ENCODE data around the gene FBXO17. TPM values are rescaled to one million over a fixed set of nuclear protein-coding genes. Genes with fewer than 3 reads are reported as not detected.

FBXO17 gene
- total RNA-seq, 3 donors from 2014 or later (not counting 1 experiment from before 2014, with no cell fraction given), result not detected

- H3K4me3 Mint-ChIP-seq, result no peak overlapping the region
- no peaks in the 10 kb centered on the region for H3K9me3 Mint-ChIP-seq
- DNase-seq (no peak), ATAC-seq (no peak)
- peaks cover 5 to 8% of the 10 kb centered on the region in 2 donors for H3K4me1 Mint-ChIP-seq
- no peak for TF ChIP-seq CTCF (IDR thresholded peaks at IDR 0.05)
- Histone ChIP-seq H3K27ac (ENCODE audit: low read length) (no peak overlapping the region), H3K27me3 (ENCODE audit: control insufficient read depth, insufficient read depth, low read length) (no peaks in the 10 kb centered on the region), H3K4me3 (ENCODE audit: low read length) (no peak overlapping the region), H3K4me1 (ENCODE audit: control insufficient read depth, insufficient read depth, low read length) (peaks cover 3% of the 10 kb centered on the region), H3K9me3 (ENCODE audit: control insufficient read depth, insufficient read depth, low read length) (no peaks in the 10 kb centered on the region), H3K36me3 (ENCODE audit: control insufficient read depth, insufficient read depth, low read length) (no peaks in the 10 kb centered on the region)
- no peak overlapping the region for H3K27ac Mint-ChIP-seq
- H3K36me3 Mint-ChIP-seq, result no peaks in the 10 kb centered on the region
- WGBS (ENCODE audit: insufficient coverage), result 89% methylated on average over 5 of the region's 5 CpGs
- no peaks in the 10 kb centered on the region for H3K27me3 Mint-ChIP-seq (ENCODE audit: low read depth in 2 of 2)
- intact Hi-C loops (cut with micrococcal nuclease), result no loop called here
These were observed 15.9 kb downstream of the FBXO17 start for GRCh38 chr19:38959618-38960017.

- Mint-ChIP-seq H3K36me3 (no peaks in the 10 kb centered on the region), H3K9me3 (no peaks in the 10 kb centered on the region), H3K27me3 (ENCODE audit: low read depth in 2 of 2) (peaks cover 0 to 7% of the 10 kb centered on the region in 2 donors), H3K4me1 (peaks cover 5 to 8% of the 10 kb centered on the region in 2 donors), H3K27ac (no peak overlapping the region), H3K4me3 (no peak overlapping the region)
- Histone ChIP-seq H3K4me1 (ENCODE audit: control insufficient read depth, insufficient read depth, low read length) (peaks cover 3% of the 10 kb centered on the region), H3K27me3 (ENCODE audit: control insufficient read depth, insufficient read depth, low read length) (no peaks in the 10 kb centered on the region), H3K36me3 (ENCODE audit: control insufficient read depth, insufficient read depth, low read length) (no peaks in the 10 kb centered on the region), H3K4me3 (ENCODE audit: low read length) (no peak overlapping the region), H3K27ac (ENCODE audit: low read length) (no peak overlapping the region), H3K9me3 (ENCODE audit: control insufficient read depth, insufficient read depth, low read length) (no peaks in the 10 kb centered on the region)
- no peak for DNase-seq
- WGBS (ENCODE audit: insufficient coverage), result 88% methylated on average over 2 of the region's 2 CpGs
- intact Hi-C loops (cut with micrococcal nuclease), result no loop called here
- ATAC-seq, result no peak
- TF ChIP-seq CTCF (IDR thresholded peaks at IDR 0.05), result no peak
These were observed 17.2 kb downstream of the FBXO17 start for GRCh38 chr19:38958301-38958700.

GRCh38 chr19:38956264-38956663 is 19.3 kb downstream of the FBXO17 start:
- Mint-ChIP-seq H3K4me1 (peaks cover 6 to 7% of the 10 kb centered on the region in 2 donors), H3K27me3 (ENCODE audit: low read depth in 2 of 2) (peaks cover 8 to 13% of the 10 kb centered on the region in 2 donors), H3K9me3 (no peaks in the 10 kb centered on the region), H3K4me3 (no peak overlapping the region), H3K27ac (no peak overlapping the region), H3K36me3 (no peaks in the 10 kb centered on the region)
- intact Hi-C loops (cut with micrococcal nuclease), result no loop called here
- WGBS (ENCODE audit: insufficient coverage), result 93% methylated on average over 2 of the region's 2 CpGs
- no peak for TF ChIP-seq CTCF (IDR thresholded peaks at IDR 0.05)
- no peaks in the 10 kb centered on the region for H3K9me3 ChIP-seq (ENCODE audit: control insufficient read depth, insufficient read depth, low read length)
- H3K36me3 ChIP-seq (ENCODE audit: control insufficient read depth, insufficient read depth, low read length), result no peaks in the 10 kb centered on the region
- H3K4me3 ChIP-seq (ENCODE audit: low read length), result no peak overlapping the region
- peaks cover 5% of the 10 kb centered on the region for H3K4me1 ChIP-seq (ENCODE audit: control insufficient read depth, insufficient read depth, low read length)
- no peak for ATAC-seq
- no peak overlapping the region for H3K27ac ChIP-seq (ENCODE audit: low read length)
- no peaks in the 10 kb centered on the region for H3K27me3 ChIP-seq (ENCODE audit: control insufficient read depth, insufficient read depth, low read length)
- DNase-seq, result no peak

GRCh38 chr19:38953677-38954076 is 21.9 kb downstream of the FBXO17 start:
- no peaks in the 10 kb centered on the region for H3K36me3 Mint-ChIP-seq
- Histone ChIP-seq H3K4me3 (ENCODE audit: low read length) (no peak overlapping the region), H3K36me3 (ENCODE audit: control insufficient read depth, insufficient read depth, low read length) (no peaks in the 10 kb centered on the region), H3K27ac (ENCODE audit: low read length) (no peak overlapping the region), H3K9me3 (ENCODE audit: control insufficient read depth, insufficient read depth, low read length) (no peaks in the 10 kb centered on the region), H3K27me3 (ENCODE audit: control insufficient read depth, insufficient read depth, low read length) (peaks cover 2% of the 10 kb centered on the region), H3K4me1 (ENCODE audit: control insufficient read depth, insufficient read depth, low read length) (peaks cover 18% of the 10 kb centered on the region)
- peaks cover 8 to 13% of the 10 kb centered on the region in 2 donors for H3K27me3 Mint-ChIP-seq (ENCODE audit: low read depth in 2 of 2)
- intact Hi-C loops (cut with micrococcal nuclease), result no loop called here
- TF ChIP-seq CTCF (IDR thresholded peaks at IDR 0.05), result no peak
- no peak overlapping the region for H3K4me3 Mint-ChIP-seq
- WGBS (ENCODE audit: insufficient coverage), result 75% methylated on average over 4 of the region's 4 CpGs
- ATAC-seq (no peak), DNase-seq (no peak)
- no peaks in the 10 kb centered on the region for H3K9me3 Mint-ChIP-seq
- H3K27ac Mint-ChIP-seq, result no peak overlapping the region
- peaks cover 6 to 20% of the 10 kb centered on the region in 2 donors for H3K4me1 Mint-ChIP-seq

All from natural killer cell (primary cell).